ENCODE measurements around the gene CAVIN1.
"Not testable (repeated sequence)": the region's sequence is repeated elsewhere in the genome, so short reads cannot be mapped to it uniquely, and the experiment has no call there.

Gene CAVIN1

DNA sequence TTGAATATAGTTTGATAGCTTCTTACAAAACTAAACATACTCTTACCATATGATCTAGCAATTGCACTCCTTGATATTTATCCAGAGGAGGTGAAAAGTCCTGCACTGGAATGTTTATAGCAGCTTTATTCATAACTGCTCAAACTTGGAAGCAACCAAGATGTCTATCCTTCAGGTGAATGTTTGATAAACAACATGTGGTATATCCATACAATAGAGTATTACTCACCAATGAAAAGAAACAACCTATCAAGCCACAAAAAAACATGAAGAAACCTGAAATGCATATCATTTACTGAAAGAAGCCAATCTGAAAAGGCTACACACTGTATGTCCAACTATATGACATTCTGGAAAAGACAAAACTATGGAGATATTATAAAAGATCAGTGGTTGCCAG is 50.9 kb downstream of the CAVIN1 start:
- H3K36me3 ChIP-seq = peaks cover 5 to 7% (median 6%) of the 10 kb centered on the region in 3 donors
- H3K4me1 ChIP-seq = peaks cover 0 to 59% (median 16%) of the 10 kb centered on the region in 4 donors
- no peak overlapping the region for H3K4me3 ChIP-seq
- TF ChIP-seq, protein P1, sequence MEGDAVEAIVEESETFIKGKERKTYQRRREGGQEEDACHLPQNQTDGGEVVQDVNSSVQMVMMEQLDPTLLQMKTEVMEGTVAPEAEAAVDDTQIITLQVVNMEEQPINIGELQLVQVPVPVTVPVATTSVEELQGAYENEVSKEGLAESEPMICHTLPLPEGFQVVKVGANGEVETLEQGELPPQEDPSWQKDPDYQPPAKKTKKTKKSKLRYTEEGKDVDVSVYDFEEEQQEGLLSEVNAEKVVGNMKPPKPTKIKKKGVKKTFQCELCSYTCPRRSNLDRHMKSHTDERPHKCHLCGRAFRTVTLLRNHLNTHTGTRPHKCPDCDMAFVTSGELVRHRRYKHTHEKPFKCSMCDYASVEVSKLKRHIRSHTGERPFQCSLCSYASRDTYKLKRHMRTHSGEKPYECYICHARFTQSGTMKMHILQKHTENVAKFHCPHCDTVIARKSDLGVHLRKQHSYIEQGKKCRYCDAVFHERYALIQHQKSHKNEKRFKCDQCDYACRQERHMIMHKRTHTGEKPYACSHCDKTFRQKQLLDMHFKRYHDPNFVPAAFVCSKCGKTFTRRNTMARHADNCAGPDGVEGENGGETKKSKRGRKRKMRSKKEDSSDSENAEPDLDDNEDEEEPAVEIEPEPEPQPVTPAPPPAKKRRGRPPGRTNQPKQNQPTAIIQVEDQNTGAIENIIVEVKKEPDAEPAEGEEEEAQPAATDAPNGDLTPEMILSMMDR (IDR thresholded peaks at IDR 0.05) = no peak
- no peak overlapping the region for H3K27ac ChIP-seq
- intact Hi-C loops (cut with DNase I; ENCODE audit: low total_unique reads) = no loop called here
- no peak for DNase-seq
- no peaks in the 10 kb centered on the region for H3K27me3 ChIP-seq
- H3K9me3 ChIP-seq = no peaks in the 10 kb centered on the region

DNA sequence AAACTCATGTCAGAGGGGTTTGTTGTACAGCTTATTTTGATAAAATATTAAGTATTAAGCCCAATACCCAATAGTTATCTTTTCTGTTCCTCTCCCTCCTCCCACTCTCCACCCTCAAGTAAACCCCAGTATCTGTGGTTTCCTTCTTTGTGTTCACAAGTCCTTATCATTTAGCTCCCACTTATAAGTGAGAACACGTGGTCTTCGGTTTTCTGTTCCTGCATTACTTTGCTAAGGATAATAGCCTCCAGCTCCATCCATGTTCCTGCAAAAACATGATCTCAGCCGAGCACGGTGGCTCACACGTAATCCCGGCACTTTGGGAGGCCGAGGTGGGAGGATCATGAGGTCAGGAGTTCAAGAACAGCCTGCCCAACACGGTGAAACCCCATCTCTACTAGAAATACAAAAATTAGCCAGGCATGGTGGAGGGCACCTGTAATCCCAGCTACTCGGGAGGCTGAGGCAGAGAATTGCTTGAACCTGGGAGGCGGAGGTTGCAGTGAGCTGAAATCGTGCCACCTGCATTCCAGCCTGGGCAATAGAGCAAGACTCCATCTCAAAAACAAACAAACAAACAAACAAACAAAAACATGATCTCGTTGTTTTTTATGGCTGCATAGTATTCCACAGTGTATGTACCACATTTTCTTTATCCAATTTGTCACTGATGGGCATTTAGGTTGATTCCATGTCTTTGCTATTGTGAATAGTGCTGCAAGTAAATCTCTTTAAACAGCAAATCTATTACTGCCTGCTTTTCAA is 54.1 kb downstream of the CAVIN1 start:
- H3K27ac ChIP-seq; H3K27me3 ChIP-seq; DNase-seq; H3K9me3 ChIP-seq; H3K36me3 ChIP-seq; intact Hi-C loops (cut with DNase I; ENCODE audit: low total_unique reads); H3K4me3 ChIP-seq: not testable (repeated sequence)
- H3K4me1 ChIP-seq = peaks cover 0 to 61% (median 34%) of the 10 kb centered on the region in 4 donors

DNA sequence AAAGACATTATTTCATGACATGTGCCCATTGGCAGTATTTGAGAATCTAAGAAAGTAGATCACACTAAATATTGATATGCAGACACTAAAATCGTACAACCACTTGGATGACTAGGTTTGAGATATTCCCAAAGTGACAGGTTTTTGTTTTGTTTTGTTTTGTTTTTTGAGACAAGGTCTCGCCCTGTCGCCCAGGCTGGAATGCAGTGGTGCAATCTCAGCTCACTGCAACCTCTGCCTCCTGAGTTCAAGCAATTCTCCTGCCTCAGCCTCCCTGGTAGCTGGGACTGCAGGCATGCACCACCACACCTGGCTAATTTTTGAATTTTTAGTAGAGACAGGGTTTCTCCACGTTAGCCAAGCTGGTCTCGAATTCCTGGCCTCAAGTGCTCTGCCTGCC is 54.7 kb downstream of the CAVIN1 start:
- DNase-seq; H3K27me3 ChIP-seq; H3K4me3 ChIP-seq; H3K9me3 ChIP-seq; H3K27ac ChIP-seq; H3K36me3 ChIP-seq; intact Hi-C loops (cut with DNase I; ENCODE audit: low total_unique reads): not testable (repeated sequence)
- peaks cover 0 to 64% (median 38%) of the 10 kb centered on the region in 4 donors for H3K4me1 ChIP-seq

DNA sequence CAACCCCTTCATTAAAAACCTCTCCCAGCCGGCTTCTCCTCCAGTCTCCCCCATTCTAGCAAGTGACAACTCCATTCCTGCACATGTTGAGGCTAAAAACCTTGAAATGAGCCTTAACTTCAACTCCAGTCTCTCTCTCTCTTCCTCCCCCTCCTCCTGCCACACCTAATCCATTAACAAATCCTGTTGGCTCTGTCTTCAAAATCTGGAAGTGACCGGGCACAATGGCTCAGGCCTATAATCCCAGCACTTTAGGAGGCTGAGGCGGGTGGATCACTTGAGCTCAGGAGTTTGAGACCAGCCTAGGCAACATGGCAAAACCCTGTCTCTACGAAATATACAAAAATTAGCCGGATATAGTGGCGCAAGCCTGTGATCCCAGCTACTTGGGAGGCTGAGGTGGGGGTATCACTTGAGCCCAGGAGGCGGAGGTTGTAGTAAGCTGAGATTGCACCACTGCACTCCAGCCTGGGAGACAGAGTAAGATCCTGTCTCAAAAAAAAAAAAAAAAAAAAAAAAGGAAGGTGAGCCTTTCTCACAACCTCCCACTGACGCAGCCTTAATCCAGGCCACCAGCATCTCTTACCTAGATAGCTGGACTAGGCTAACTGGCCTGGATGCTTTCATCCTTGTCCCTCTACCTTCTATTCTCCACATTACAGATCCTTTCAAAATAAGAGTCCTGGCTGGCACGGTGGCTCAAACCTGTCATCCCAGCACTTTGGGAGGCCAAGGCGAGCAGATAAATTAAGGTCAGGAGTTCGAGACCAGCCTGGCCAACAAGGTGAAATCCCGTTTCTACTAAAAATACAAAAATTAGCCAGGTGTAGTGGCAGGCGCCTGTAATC is 56.7 kb downstream of the CAVIN1 start:
- H3K36me3 ChIP-seq; H3K27me3 ChIP-seq; DNase-seq; intact Hi-C loops (cut with DNase I; ENCODE audit: low total_unique reads); H3K4me3 ChIP-seq; H3K9me3 ChIP-seq: not testable (repeated sequence)
- Histone ChIP-seq H3K27ac (peak overlapping the region in 1 of 2 donors; percentile 27), H3K4me1 (peaks cover 0 to 78% (median 54%) of the 10 kb centered on the region in 4 donors)

DNA sequence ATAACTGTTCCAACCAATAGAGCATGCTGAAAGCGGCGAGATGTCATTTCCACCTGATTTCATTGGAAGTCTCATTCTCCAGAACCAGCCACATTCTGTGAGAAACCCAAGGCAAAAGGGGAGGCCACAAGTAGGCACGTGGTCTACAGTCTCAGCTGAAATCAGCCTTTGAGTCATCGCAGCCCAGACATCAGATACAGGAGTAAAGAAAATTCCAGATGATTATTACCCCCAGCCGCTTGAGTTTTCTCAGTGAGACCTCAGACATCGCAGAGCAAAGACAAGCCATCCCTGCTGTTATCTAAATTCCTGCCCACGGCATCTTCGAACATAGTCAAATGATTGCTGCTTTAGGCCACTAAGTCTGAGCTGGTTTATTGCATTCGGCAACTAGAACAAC is 57.9 kb downstream of the CAVIN1 start:
- no peaks in the 10 kb centered on the region for H3K36me3 ChIP-seq
- TF ChIP-seq, protein P1 (IDR thresholded peaks at IDR 0.05) = no peak
- DNase-seq = no peak
- H3K9me3 ChIP-seq = no peaks in the 10 kb centered on the region
- intact Hi-C loops (cut with DNase I; ENCODE audit: low total_unique reads) = no loop called here
- peak overlapping the region; percentile 56 to 64 for H3K27ac ChIP-seq
- no peak overlapping the region for H3K4me3 ChIP-seq
- H3K27me3 ChIP-seq = no peaks in the 10 kb centered on the region
- H3K4me1 ChIP-seq = peaks cover 0 to 86% (median 63%) of the 10 kb centered on the region in 4 donors

DNA sequence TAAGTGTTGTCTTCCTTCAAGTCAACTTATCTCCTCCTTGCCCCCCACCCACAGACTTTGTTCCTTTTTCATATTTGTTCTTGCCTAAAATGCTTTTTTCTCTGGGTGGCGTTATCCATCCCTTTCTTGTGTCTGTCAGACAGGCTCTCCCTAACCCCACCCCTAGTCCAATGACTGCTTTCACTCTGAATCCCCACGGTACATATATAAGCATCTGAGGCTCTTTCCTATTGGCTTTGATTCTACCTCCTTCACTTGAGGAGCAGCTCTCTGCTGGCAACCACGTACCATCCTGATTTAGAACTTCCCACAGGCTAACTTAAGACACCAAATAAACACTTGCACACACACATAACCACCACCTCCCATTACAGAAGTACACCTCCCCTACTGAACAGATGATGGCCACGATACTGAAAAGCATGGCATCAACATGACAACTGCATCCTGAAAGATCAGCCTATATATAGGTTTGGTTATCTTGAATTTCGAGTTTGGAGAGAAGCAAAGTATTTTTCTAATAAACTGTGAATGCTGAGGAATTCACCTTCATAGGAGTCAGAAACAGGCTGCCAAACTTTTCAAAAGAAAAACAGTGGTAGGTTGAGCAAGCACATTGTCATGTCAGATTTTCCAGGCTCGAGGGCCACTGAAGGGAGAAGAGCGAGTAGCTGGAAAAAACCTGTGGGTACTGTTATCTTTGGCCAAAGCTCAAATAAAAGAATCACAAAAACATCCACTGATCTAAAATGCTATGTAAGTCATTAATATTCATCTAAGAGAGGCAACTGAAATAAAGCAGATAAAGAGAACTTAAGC is 59.1 kb downstream of the CAVIN1 start:
- Histone ChIP-seq H3K36me3 (no peaks in the 10 kb centered on the region), H3K27ac (peak overlapping the region; percentile 56 to 64), H3K9me3 (no peaks in the 10 kb centered on the region), H3K4me1 (peaks cover 0 to 96% (median 66%) of the 10 kb centered on the region in 4 donors), H3K27me3 (no peaks in the 10 kb centered on the region), H3K4me3 (no peak overlapping the region)
- intact Hi-C loops (cut with DNase I; ENCODE audit: low total_unique reads) = no loop called here
- TF ChIP-seq, protein P1 (IDR thresholded peaks at IDR 0.05) = no peak
- peak in 1 of 2 donors; percentile 33 for DNase-seq
